Left cardiac atrium (tissue), 4 donors: ENCODE measurements around the gene PRDM16. TPM values are rescaled to one million over a fixed set of nuclear protein-coding genes. Genes with fewer than 3 reads are reported as not detected.

Experiments used
- ATAC-seq, 2 donors: fragments of 200-7000 bp; cut with Tn5 transposase; one replicate each; pipeline ENCODE4 v1.9.1; 2020; ENCODE audit warnings: mild to moderate bottlenecking in 2 of 2, moderate library complexity in 2 of 2
- DNase-seq: peaks from one replicate; pipeline ENCODE4 v3.0.0-alpha.2; 2020
- intact Hi-C, 2 donors: fragments of 100-400 bp; cut with DNase I; formaldehyde crosslinking; loops; one replicate each; pipeline versions ENCODE4 v1.14.1 to v1.15.1; 2022 to 2023
- microRNA-seq, 2 donors: library from miRNA; unstranded; fragments of <30 nt; microRNA quantifications; one replicate each; pipeline ENCODE4 v1.2.0, GENCODE V29; 2020
- total RNA-seq, 2 donors: library from RNA; stranded (reverse); fragmentation: NEBNext Ultra II Directional; extraction: Animal tissue kit (Norgen Biotek cat#: 25700); gene quantifications; one replicate each; pipeline ENCODE4 v1.2.1, GENCODE V29; 2021
- donor health status: DM: no; HTN: yes; CAD: no.
- donor health status: DM: no; HTN: yes; CAD: no; lungs with severe emphysema.
- donor health status: DM: yes; HTN: yes; CAD: no.
- donor health status: Dilated cardiomyopathy.

The PRDM16 gene
- total RNA-seq, 2 donors from 2014 or later: 0.99 to 1.2 TPM

DNA sequence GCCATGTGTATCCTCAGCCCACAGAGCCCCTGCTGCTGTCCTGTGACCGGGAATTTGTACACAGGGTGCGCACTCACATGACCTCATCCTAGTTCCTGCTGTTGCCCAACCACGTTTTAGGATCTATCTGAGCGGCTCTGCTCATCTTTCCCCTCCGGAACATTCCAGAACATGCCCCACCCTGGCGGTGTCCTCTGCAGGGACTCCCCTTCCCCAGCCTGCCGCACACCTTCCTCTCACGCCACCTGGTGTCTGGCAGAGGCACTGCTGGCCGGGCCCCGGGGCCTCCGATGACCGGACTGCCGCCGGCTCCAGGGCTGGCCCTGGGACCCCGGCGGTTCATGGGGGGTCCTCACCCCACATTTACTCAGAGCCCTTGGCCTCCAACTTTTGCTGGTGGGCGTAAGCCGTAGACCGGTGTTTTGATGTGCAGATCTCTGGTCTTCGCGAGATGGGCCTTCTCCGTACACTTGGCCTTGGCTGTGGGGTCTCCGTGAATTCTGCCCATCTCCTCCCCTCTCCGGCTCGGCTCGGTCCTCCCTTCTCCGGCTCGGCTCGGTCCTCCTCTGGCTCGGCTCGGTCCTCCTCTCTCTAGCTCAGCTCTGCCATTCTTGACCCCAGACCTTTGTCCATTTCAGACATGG is 414.9 kb downstream of the PRDM16 start:
- DNase-seq (peak; percentile 53), ATAC-seq (peak in 1 of 2 donors; percentile 35)
- intact Hi-C loops: loop anchor here in 1 of 2 donors (1.0 kb wide), 1 partner anchor 31 kb away; no protein-coding TSS in a partner anchor

DNA sequence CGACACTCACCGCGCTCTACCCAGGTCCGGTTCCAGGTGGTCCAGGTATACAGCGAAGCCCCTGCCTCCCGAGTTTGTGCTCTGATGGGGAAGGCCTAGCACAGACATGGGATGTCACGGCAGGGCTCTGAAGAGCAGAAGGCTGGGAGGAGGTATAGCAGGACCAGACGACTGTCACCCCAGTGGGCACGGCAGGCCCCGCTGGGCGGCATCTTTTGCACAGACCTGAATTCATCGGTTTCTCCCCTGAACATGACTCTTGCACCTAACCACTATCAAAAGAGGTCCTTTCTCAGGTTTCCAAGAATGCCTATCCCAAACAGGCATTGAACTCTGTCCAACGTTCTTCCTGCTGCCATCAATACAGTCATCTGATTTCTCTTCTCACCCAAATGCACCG is 416.0 kb downstream of the PRDM16 start:
- ATAC-seq: no peak
- intact Hi-C loops: no loop called here
- no peak for DNase-seq

Small RNAs within 50 kb of the gene (microRNA-seq; reads per million reads assigned to microRNA genes)
- 0 reads per million in 2 donors for gene MIR4251

Other genes starting within 250 kb of the PRDM16 start
- gene ACTRT2, start 47.7 kb upstream of the PRDM16 start, total RNA-seq: not detected